GM23248 (cell line): ENCODE data around the gene OR4C12.

Source experiments
- EZH2 ChIP-seq: fragments of 200-600 bp; sonication (generic); IDR thresholded peaks from 2 replicates; pipeline ENCODE4 v1.6.1; 2018; ENCODE audit warnings: antibody characterized with exemption, mild to moderate bottlenecking; ENCODE audit not compliant: insufficient read depth, poor library complexity, severe bottlenecking
- EZH2phosphoT487 ChIP-seq: fragments of 200-600 bp; sonication (generic); IDR thresholded peaks from 2 replicates; pipeline ENCODE4 v1.6.1; 2018; ENCODE audit warnings: antibody characterized with exemption, moderate library complexity, mild to moderate bottlenecking, low read depth; ENCODE audit not compliant: insufficient read depth

GRCh38 chr11:50030193-50030592 is 47.9 kb upstream of the OR4C12 start:
- TF ChIP-seq EZH2: no peak
- TF ChIP-seq EZH2phosphoT487: no peak
